Nephron progenitor cell (in vitro differentiated cells): Measurements from ENCODE around the gene USP44.
"Not testable (repeated sequence)": the region's sequence is repeated elsewhere in the genome, so short reads cannot be mapped to it uniquely, and the experiment has no call there.

ENCODE experiments used
- DNase-seq: peaks from one replicate; pipeline ENCODE4 v3.0.0; 2021
- H3K27ac Mint-ChIP-seq: 2 replicates; pipeline ENCODE4 v1.8.0; 2021; ENCODE audit warnings: mild to moderate bottlenecking, moderate library complexity, mixed read lengths
- H3K27me3 Mint-ChIP-seq: 2 replicates; pipeline ENCODE4 v1.8.0; 2021; ENCODE audit warnings: mild to moderate bottlenecking, low read depth, mixed read lengths; ENCODE audit not compliant: poor library complexity
- H3K36me3 Mint-ChIP-seq: 2 replicates; pipeline ENCODE4 v1.8.0; 2021; ENCODE audit warnings: low read depth, mixed read lengths
- H3K4me1 Mint-ChIP-seq: 2 replicates; pipeline ENCODE4 v1.8.0; 2021; ENCODE audit warnings: mixed read lengths
- H3K4me3 Mint-ChIP-seq: 2 replicates; pipeline ENCODE4 v1.8.0; 2021; ENCODE audit warnings: mild to moderate bottlenecking, moderate library complexity, mixed read lengths
- H3K9me3 Mint-ChIP-seq: 2 replicates; pipeline ENCODE4 v1.8.0; 2021; ENCODE audit warnings: mild to moderate bottlenecking, moderate library complexity, mixed read lengths
- CTCF ChIP-seq: fragments of 200-600 bp; sonication (generic); IDR thresholded peaks from 2 replicates; pipeline ENCODE4 v1.5.0; 2021; ENCODE audit warnings: antibody characterized with exemption

Gene USP44

DNA sequence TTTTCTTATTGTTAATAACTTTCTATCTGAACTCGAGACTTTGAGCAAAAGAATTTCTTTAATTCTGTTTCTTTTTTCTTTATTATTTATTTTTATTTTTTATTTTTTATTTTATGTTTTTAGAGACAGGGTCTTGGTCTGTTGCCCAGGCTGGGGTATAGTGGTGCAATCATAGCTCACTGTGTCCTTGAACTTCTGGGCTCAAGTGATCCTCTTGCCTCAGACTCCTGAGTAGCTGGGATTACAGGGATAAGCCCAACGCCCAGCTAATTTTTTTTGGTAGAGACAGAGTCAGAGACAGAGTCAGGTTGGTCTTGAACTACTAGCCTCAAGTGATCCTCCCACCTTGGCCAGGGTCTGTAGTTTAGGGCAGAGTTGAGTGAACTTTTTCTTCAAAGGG, 58.8 kb downstream of the USP44 start:
- H3K4me1 Mint-ChIP-seq: no peaks in the 10 kb centered on the region
- H3K27ac Mint-ChIP-seq: no peak overlapping the region
- no peaks in the 10 kb centered on the region for H3K27me3 Mint-ChIP-seq
- H3K36me3 Mint-ChIP-seq: peaks cover 75% of the 10 kb centered on the region
- no peak overlapping the region for H3K4me3 Mint-ChIP-seq
- TF ChIP-seq CTCF: no peak
- no peak for DNase-seq
- H3K9me3 Mint-ChIP-seq: peaks cover 7% of the 10 kb centered on the region

- H3K4me3 Mint-ChIP-seq: no peak overlapping the region
- H3K27me3 Mint-ChIP-seq: no peaks in the 10 kb centered on the region
- peaks cover 72% of the 10 kb centered on the region for H3K36me3 Mint-ChIP-seq
- H3K4me1 Mint-ChIP-seq: no peaks in the 10 kb centered on the region
- H3K27ac Mint-ChIP-seq: no peak overlapping the region
- no peaks in the 10 kb centered on the region for H3K9me3 Mint-ChIP-seq
- no peak for TF ChIP-seq CTCF
- DNase-seq: no peak
These were observed 64.3 kb downstream of the USP44 start for GRCh38 chr12:95487024-95487423.

DNA sequence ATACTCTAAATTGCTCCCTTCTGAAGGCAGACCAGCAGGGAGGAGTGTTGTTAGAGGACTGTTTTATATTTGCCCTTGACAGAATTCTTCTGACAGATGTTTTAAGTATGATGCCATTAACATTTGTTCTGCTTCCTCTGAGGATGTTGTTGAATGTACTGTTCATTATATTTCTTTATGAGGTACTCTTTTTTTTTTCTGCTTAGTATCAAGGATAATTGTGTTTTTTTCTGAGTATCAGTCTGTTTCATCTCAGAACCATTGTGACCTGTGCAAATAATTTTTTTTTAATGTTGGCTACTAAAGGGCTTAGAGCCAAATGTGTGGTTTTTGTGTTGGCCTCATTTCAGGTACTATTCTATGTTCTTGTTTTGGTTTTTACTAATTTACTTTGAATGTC, 66.8 kb downstream of the USP44 start:
- Mint-ChIP-seq H3K9me3 (no peaks in the 10 kb centered on the region), H3K27me3 (no peaks in the 10 kb centered on the region), H3K27ac (no peak overlapping the region), H3K4me3 (no peak overlapping the region), H3K4me1 (no peaks in the 10 kb centered on the region), H3K36me3 (peaks cover 72% of the 10 kb centered on the region)
- DNase-seq: no peak
- no peak for TF ChIP-seq CTCF

GRCh38 chr12:95482564-95482963, 68.7 kb downstream of the USP44 start:
- not testable (repeated sequence) for H3K27ac Mint-ChIP-seq, DNase-seq, H3K27me3 Mint-ChIP-seq, H3K4me3 Mint-ChIP-seq, H3K9me3 Mint-ChIP-seq, H3K4me1 Mint-ChIP-seq
- peaks cover 75% of the 10 kb centered on the region for H3K36me3 Mint-ChIP-seq

DNA sequence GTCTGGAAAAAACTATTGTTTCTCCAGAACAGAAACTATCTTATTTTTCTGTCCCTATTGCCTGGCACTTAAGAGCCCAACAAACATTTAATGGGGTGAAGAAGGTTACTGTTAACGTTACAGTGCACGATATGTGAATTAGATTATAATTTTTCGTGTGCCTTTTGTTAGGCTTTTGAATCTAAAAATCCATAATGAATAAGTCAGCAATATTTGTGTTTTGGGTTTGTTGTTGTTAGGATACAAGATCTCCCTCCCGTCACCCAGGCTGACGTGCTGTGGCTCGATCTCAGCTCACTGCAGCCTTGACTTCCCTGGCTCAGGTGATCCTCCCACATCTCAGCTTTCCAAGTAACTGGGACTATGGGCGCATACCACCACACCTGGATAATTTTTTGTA, 69.4 kb downstream of the USP44 start:
- Mint-ChIP-seq H3K36me3 (peaks cover 75% of the 10 kb centered on the region), H3K9me3 (no peaks in the 10 kb centered on the region), H3K27me3 (peaks cover 4% of the 10 kb centered on the region), H3K4me1 (peaks cover 4% of the 10 kb centered on the region), H3K4me3 (no peak overlapping the region), H3K27ac (no peak overlapping the region)
- TF ChIP-seq CTCF: no peak
- no peak for DNase-seq

- no peak for DNase-seq
- Mint-ChIP-seq H3K27me3 (peaks cover 4% of the 10 kb centered on the region), H3K4me1 (peaks cover 5% of the 10 kb centered on the region), H3K4me3 (no peak overlapping the region), H3K36me3 (peaks cover 75% of the 10 kb centered on the region), H3K9me3 (no peaks in the 10 kb centered on the region), H3K27ac (no peak overlapping the region)
- no peak for TF ChIP-seq CTCF
These were observed 70.2 kb downstream of the USP44 start for GRCh38 chr12:95481072-95481471.

DNA sequence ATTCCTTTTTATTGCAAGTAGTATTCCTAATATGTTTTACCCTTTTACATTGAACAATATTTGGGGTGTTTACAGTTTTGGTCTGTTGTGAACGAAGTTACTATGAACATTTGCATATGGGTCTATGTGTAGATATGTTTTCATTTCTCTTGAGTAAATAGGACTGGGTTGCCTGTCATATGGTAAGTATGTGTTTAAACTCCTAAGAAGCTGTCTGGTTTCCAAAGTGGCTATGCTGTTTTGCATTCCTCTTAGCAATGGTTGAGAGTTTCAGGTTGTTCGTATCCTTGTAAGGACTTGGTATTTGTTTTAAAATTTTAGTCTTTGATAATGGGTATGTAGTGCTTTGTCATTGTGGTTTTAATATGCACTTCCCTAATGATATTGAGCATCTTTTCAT, 71.0 kb downstream of the USP44 start:
- DNase-seq: no peak
- no peak overlapping the region for H3K4me3 Mint-ChIP-seq
- peaks cover 80% of the 10 kb centered on the region for H3K36me3 Mint-ChIP-seq
- no peak for TF ChIP-seq CTCF
- peaks cover 13% of the 10 kb centered on the region for H3K4me1 Mint-ChIP-seq
- H3K9me3 Mint-ChIP-seq: no peaks in the 10 kb centered on the region
- peaks cover 4% of the 10 kb centered on the region for H3K27me3 Mint-ChIP-seq
- H3K27ac Mint-ChIP-seq: peak overlapping the region; percentile 16
